GM18526 (cell line): Measurements from ENCODE around the gene KRTAP4-16.
"Not testable (repeated sequence)": the region's sequence is repeated elsewhere in the genome, so short reads cannot be mapped to it uniquely, and the experiment has no call there.

ENCODE experiments used
- POLR2A ChIP-seq: IDR thresholded peaks from 3 replicates; pipeline ENCODE4 v1.6.1; 2011; ENCODE audit not compliant: insufficient read length; ENCODE audit errors: extremely low read depth

The KRTAP4-16 gene

DNA sequence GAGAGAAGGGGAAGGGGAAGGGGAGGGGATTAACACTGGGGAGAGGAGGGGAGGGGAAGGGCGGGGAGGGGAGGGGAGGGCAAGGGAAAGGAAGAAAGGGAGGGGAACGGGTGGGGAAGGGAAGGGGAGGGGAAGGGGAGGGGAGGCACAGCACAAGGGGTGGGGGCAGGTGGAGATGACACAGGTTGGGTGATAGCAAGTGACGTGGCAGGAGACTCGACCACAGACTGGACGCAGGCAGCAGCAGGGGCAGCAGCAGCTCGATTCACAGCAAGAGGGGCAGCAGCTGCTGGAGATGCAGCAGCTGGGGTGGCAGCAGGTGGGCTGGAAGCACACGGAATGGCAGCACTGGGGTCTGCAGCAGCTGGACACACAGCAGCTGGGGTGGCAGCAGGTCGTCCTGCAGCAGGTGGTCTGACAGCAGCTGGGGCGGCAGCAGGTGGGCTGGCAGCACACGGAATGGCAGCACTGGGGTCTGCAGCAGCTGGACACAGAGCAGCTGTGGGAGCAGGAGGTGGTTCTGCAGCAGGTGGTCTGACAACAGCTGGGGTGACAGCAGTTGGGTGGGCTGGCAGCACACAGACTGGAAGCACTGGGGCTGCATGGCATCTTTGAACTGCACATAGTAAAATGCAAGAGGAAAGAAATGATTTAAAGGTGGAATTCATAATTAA, at the start of gene KRTAP4-16:
Gene KRTAP4-16 (minus strand): TSS at position 624 of the 674 bp plus-strand sequence. CDS start 0 bp downstream, at position 624.
- TF ChIP-seq POLR2A: no peak

DNA sequence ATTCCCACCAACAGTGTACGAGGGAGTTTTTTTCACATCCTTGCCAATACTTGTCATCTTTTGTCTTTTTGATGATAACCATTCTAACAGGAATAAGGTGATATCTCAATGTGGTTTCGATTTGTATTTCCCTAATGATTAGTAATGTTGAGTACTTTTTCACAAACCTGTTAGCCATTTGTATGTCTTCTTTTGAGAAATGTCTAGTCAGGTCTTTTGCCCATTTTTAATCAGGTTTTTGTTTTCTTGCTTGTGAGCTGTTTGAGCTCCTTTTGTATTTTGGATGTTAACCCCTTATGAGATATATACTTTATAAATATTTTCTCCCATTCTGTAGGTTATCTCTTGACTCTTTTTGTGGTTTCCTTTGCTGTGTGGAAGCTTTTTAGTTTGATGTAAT, 49.5 kb upstream of the KRTAP4-16 start:
- TF ChIP-seq POLR2A: no peak

GRCh38 chr17:41150026-41150425, 48.0 kb upstream of the KRTAP4-16 start:
- no peak for TF ChIP-seq POLR2A

DNA sequence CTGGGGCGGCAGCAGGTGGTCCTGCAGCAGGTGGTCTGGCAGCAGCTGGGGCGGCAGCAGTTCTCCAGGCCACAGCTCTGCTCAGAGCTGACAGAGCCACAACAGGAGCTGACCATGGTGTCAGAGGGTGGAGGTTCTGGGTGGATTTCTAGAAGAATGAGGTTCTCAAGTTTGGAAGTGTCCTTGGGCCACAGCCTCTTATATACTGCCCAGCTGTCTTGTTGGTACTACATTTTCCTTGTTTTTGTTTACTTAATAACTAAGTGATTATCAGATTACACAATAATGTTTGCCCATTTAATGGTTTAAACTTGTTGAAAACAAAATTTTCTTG, 47.6 kb upstream of the KRTAP4-16 start, which contains the start of gene KRTAP4-5:
Gene KRTAP4-5 (minus strand): TSS at position 174 of the 334 bp plus-strand sequence. CDS start 58 bp downstream, at position 116.
- no peak for TF ChIP-seq POLR2A

DNA sequence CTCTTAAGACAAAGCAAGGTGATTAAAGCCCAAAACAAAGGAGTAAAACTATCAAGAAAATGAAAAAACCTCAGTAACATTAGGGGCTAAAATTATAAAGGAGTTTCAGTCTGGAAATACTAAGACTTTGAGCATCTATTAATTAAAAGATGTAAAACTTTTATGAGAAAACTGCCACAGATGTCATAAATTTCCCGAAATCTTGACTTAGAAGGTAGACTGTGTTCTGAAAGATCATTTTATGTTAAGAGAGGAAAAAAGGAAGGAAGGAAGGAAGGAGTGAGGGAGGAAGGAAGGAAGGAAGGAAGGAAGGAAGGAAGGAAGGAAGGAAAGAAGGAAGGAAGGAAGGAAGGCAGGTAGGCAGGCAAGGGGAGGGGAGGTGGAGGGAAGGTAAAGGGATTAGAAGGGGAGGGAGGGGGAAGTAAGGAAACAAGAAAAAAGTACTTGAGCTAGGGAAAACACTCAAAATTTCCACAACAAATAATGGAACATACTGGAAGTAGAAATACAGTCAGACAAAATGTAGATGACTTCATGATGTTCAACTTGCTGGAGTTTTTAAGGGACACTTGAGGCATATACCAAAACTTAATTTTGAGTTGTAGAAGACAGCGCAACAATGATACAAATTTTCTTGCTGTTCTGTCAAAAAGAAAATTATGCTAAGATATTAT, 45.7 kb upstream of the KRTAP4-16 start:
- TF ChIP-seq POLR2A: no peak

- no peak for TF ChIP-seq POLR2A
These were observed 43.3 kb upstream of the KRTAP4-16 start for GRCh38 chr17:41145261-41145660.

- no peak for TF ChIP-seq POLR2A
These were observed 42.8 kb upstream of the KRTAP4-16 start for GRCh38 chr17:41144846-41145245.

GRCh38 chr17:41141361-41141760, 39.4 kb upstream of the KRTAP4-16 start:
- no peak for TF ChIP-seq POLR2A

DNA sequence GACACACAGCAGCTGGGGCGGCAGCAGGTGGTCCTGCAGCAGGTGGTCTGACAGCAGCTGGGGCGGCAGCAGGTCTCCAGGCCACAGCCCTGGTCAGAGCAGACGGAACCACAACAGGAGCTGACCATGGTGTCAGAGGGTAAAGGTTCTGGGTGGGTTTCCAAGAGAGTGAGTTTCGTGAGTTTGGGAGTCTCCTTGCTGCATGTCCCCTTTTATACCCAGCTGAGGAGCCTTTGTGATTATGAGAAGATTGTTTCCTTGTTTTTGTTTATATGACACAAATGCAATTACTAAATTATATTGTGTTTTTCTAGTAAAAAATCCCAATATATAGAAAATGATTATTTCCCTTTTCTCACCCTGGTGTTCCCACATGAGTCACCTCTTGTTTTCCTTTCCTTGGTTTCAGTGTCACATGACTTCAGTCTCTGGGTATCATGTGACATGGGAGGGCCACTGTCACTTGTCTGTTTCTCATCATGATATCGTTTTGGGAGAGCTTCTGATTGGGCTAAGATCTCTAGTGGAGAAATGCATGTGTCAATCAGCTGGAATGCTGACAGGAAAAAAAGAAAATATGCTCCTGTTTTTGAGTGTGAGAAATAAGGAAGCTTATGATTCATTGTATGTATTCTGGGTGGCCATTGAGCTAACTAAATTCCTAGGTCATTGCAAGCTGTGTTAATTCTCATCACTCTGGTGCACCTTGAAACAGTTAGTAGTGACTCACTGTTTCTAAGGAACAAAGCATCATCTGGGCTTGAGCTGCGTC, 38.5 kb upstream of the KRTAP4-16 start, which contains the start of gene KRTAP4-6:
Gene KRTAP4-6 (minus strand): TSS at position 185 of the 772 bp plus-strand sequence. CDS start 57 bp downstream, at position 128.
- no peak for TF ChIP-seq POLR2A

- TF ChIP-seq POLR2A: no peak
These were observed 32.1 kb upstream of the KRTAP4-16 start for GRCh38 chr17:41133880-41134735.

DNA sequence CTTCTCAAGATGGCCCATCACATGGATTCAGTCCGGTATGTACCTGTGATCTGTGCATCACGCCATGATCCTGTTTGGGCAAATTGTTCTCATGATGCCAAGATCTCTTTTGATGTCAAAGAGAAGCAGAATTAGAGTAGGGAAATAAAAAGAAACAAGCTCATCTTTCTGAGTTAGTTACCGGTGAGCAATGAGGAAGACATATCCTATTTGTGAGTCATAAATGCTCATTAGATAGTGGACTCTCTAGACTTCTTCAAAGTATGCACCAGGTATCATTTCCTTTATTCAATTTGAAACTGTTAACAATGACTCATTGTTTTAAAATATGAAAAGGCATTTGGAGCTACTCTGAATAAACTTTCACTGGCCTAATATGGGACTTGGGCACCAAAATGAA, 30.0 kb upstream of the KRTAP4-16 start:
- TF ChIP-seq POLR2A: no peak

DNA sequence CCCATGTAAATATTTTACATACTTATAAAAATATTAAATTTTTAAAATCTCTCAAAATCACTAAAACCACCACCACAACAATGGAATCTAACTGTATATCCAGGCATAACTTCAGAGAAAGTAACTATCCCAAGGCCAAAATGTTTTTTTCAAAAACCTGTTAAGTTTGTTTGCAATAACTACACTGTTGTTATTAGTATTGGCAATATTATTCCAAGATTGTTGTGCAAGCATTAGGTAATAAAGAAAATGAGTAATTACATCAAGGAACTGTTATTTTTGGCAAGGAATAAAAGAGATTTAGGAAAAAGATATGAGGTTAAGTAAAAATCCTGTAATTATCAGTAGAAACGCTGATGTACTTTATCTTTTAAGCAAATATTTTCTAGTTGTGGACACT, 25.4 kb upstream of the KRTAP4-16 start:
- TF ChIP-seq POLR2A: no peak

DNA sequence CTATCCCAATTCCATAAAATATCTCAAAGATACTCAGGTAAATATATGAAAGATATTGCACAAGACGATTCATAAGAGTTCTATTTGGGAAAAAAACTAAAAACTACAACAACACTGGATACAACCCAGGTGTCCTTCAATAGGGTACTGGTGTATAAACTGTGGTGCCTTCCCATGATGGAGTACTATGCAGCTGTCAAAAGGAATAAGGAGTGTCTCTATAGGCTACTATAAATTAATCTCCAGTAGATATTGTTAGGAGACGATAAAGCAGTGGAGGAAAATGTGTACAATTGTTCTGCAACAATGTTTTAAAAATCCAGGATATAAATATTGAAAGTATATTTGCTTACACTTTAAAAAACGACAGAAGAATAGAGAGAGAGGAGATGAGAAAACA, 24.4 kb upstream of the KRTAP4-16 start:
- no peak for TF ChIP-seq POLR2A

- no peak for TF ChIP-seq POLR2A
These were observed 23.1 kb upstream of the KRTAP4-16 start for GRCh38 chr17:41125064-41125463.

- not testable (repeated sequence) for TF ChIP-seq POLR2A
These were observed 22.0 kb upstream of the KRTAP4-16 start, which contains the start of gene KRTAP4-12 for GRCh38 chr17:41123991-41124371. Gene KRTAP4-12 (minus strand): TSS chr17:41124182. CDS start chr17:41124122, 60 bp downstream.

GRCh38 chr17:41121742-41122141, 19.7 kb upstream of the KRTAP4-16 start:
- no peak for TF ChIP-seq POLR2A
